Tibial nerve (tissue), 4 donors: ENCODE measurements around the gene SIPA1L3.

ENCODE experiments used
- CTCF ChIP-seq, 5 experiments: fragments of 200-600 bp in 3 of 5; fragments of 450-650 bp in 2 of 5; sonication (generic) in 3 of 5; IDR thresholded peaks; one replicate each; pipeline ENCODE4 v1.5.1; 2016 to 2019; ENCODE audit warnings: antibody characterized with exemption in 5 of 5, mild to moderate bottlenecking in 3 of 5, moderate library complexity in 2 of 5
- EP300 ChIP-seq, 2 donors: sonication (generic); formaldehyde crosslinking; IDR thresholded peaks; one replicate each; pipeline ENCODE4 v1.6.1; 2017; ENCODE audit warnings: antibody characterized with exemption in 2 of 2, mild to moderate bottlenecking in 1 of 2
- POLR2A ChIP-seq, 2 donors: fragments of 450-650 bp; IDR thresholded peaks; one replicate each; pipeline ENCODE4 v1.6.1; 2017; ENCODE audit warnings: antibody characterized with exemption in 2 of 2, mild to moderate bottlenecking in 2 of 2, moderate library complexity in 2 of 2

- TF ChIP-seq CTCF (IDR thresholded peaks at IDR 0.05), result no peak
- TF ChIP-seq POLR2A (IDR thresholded peaks at IDR 0.05), result no peak
- TF ChIP-seq EP300 (IDR thresholded peaks at IDR 0.05), result no peak
These were observed 13.0 kb upstream of the SIPA1L3 start for GRCh38 chr19:37893845-37894575.
